NCI-H2107 treated with DMSO at 0.1 percent for 48 hours (cell line): ENCODE measurements around the gene RIPOR3.
A peak's percentile ranks its signal among the peaks of the same experiment; 100 is the strongest.
"Not testable (repeated sequence)": the region's sequence is repeated elsewhere in the genome, so short reads cannot be mapped to it uniquely, and the experiment has no call there.

Source experiments
- DNase-seq: peaks from one replicate; lab custom pipeline; 2025; ENCODE audit not compliant: unreplicated experiment; lab: John Stamatoyannopoulos, UW

The RIPOR3 gene

DNA sequence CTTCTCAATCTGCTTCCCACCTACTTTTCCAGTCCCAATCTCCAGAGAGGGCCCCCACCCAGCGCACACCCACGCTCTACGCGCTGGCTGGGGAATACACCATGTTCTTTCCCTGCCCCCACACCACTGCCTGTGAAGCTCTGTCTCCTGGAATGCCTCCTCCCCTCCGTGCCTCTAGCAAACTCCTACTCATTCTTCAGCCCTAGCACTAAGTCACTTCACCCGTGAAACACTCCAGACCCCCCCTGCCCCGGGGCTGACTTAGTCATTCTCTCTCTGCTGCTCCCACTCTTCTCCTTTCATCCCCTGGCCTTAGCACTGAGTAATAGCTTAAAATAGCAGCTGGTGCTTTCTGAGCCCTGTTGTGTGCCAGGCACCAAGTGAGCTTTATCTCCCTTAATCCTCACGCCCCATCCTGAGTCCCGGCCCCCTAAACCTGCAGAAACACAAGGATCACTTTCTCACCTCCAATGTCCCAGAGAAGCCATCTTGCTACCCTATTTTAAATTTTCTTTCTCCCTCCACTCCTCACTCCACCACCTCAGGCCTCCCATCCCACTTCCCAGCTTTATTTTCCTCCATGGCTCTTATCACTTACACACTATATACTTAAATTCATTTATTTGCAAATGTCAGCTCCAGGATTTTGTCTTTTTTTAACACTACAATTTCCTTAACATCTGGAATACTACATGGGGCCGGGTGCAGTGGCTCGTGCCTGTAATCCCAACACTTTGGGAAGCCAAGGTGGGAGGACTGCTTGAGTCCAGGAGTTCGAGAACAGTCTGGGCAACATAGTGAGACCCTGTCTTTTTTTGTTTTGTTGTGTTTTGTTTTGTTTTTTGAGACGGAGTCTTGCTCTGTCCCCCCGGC, 33.7 kb upstream of the RIPOR3 start:
- DNase-seq = no peak

- no peak for DNase-seq
These were observed 32.9 kb upstream of the RIPOR3 start for GRCh38 chr20:50724112-50724725.

DNA sequence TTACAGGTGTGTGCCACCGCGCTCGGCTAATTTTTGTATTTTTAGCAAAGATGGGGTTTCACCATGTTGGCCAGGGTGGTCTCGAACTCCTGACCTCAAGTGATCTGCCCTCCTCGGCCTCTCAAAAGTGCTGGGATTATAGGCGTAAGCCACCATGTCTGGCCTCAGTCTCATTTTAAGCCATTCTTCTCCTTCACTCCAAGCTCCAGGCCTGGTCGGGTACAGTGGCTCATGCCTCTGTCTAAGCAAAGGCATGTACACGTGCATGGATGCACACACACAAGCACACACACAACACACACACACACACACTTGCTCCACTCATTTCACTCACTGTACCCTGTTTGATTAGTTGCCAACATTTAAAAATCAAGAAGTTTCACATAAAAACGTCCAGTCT, 32.3 kb upstream of the RIPOR3 start:
- no peak for DNase-seq

GRCh38 chr20:50722424-50723155, 31.2 kb upstream of the RIPOR3 start:
- DNase-seq = no peak

GRCh38 chr20:50721881-50722281, 30.5 kb upstream of the RIPOR3 start:
- no peak for DNase-seq

GRCh38 chr20:50720582-50720981, 29.2 kb upstream of the RIPOR3 start:
- DNase-seq = no peak

GRCh38 chr20:50720026-50720425, 28.7 kb upstream of the RIPOR3 start:
- no peak for DNase-seq

DNA sequence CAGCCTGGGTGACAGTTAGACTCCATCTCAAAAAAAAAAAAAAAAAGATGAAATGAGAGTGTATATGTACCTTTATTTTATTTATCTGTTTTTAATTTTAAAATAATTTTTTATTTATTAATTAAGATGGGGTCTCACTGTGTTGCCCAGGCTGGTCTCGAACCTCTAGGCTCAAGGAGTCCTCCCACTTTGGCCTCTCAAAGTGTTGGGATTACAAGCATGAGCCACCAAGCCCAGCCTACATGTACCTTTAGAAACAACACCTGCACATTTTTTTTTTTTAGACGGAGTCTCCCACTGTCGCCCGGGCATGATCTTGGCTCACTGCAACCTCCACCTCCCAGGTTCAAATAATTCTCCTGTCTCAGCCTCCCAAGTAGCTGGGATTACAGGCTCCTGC, 28.0 kb upstream of the RIPOR3 start:
- no peak for DNase-seq

- DNase-seq = peak; percentile 50
These were observed 26.8 kb upstream of the RIPOR3 start for GRCh38 chr20:50717974-50718761.

GRCh38 chr20:50717312-50717711, 26.0 kb upstream of the RIPOR3 start:
- no peak for DNase-seq

- no peak for DNase-seq
These were observed 25.2 kb upstream of the RIPOR3 start for GRCh38 chr20:50716518-50716917.

- DNase-seq = no peak
These were observed 24.4 kb upstream of the RIPOR3 start for GRCh38 chr20:50715694-50716093.

DNA sequence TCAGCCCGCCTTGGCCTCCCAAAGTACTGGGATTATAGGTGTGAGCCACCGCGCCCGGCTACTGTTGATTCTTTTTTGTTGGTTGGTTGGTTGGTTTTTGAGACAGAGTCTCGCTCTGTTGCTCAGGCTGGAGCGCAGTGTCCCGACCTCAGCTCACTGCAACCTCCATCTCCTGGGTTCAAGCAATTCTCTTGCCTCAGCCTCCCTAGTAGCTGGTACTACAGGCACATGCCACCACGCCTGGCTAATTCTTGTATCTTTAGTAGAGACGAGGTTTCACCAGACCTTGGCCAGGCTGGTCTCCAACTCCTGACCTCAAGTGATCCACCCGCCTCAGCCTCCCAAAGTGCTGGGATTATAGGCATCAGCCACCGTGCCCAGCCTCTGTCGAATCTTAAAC, 23.1 kb upstream of the RIPOR3 start:
- DNase-seq = not testable (repeated sequence)

DNA sequence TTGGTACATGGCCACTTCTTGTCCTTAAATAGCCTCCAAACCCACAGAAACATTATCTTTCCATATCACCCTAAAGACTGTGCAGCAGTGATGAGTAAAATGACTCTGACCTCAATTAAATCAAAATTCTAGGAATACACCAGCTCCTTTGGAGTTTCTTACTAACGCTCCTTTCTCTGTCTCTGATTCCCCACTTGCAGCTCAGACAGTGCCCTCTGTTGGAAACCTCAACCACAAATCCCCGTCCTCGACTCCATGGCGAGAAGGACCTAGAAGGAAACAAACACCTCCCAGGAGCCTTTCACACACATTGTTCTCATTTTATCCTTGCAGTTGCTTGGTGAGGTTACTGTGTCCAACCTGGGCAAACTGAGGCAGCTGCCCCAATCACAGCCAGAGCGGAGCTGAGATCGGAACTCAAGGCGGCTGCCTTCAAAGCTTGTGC, 22.3 kb upstream of the RIPOR3 start:
- peak; percentile 14 for DNase-seq

- DNase-seq = no peak
These were observed 21.7 kb upstream of the RIPOR3 start for GRCh38 chr20:50712771-50713656.

DNA sequence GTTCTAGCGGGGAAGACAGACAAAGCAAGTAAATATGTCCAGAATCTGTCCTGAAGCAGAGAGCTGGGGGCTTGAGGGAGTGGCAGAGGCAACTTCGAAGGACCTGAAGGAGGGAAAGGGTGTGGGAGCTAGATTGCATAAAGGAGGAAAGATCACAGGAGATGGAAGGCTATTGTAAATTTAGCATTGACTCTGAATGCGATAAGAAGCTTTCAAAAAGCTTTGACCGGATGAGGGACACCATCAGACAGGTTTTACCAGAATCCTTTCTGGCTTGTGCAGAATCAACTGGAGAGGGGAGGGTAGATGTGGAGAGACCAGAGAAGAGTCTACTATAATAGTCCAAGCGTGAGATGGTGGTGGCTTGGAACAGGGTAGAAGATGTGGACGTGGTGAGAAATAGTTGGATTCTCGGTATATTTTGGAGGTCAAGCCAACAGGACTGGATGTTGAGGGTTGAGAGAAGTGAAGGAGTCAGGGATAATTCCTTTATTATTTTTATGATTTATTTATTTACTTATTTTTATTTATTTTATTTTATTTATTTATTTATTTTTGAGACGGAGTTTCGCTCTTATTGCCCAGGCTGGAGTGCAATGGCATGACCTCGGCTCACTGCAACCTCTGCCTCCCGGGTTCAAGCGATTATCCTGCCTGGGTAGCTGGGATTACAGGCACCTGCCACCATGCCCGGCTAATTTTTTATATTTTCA, 19.9 kb upstream of the RIPOR3 start:
- DNase-seq = no peak

- DNase-seq = no peak
These were observed 19.2 kb upstream of the RIPOR3 start for GRCh38 chr20:50710492-50711063.

- no peak for DNase-seq
These were observed 18.3 kb upstream of the RIPOR3 start for GRCh38 chr20:50709636-50709973.
